GM21717 (cell line): Measurements from ENCODE around the gene SEPTIN11.

Source experiments
- ATAC-seq: cut with Tn5 transposase; IDR thresholded peaks from one replicate; pipeline ENCODE4 v1.9.1; 2021; ENCODE audit warnings: mild to moderate bottlenecking, moderate library complexity; ENCODE audit not compliant: unreplicated experiment

The SEPTIN11 gene

GRCh38 chr4:76949276-76950051 lies at the start of gene SEPTIN11:
SEPTIN11 (plus strand) TSS chr4:76949752; CDS start chr4:76949904, 152 bp downstream.
- ATAC-seq = peak; percentile 72

- no peak for ATAC-seq
Measured at GRCh38 chr4:76902233-76902890, 47.2 kb upstream of the SEPTIN11 start.

GRCh38 chr4:76904646-76905190 lies 44.8 kb upstream of the SEPTIN11 start:
- ATAC-seq = no peak

GRCh38 chr4:76905521-76905920 lies 44.0 kb upstream of the SEPTIN11 start:
- no peak for ATAC-seq

GRCh38 chr4:76909711-76910110 lies 39.8 kb upstream of the SEPTIN11 start:
- no peak for ATAC-seq

GRCh38 chr4:76920715-76921114 lies 28.8 kb upstream of the SEPTIN11 start:
- ATAC-seq = no peak

GRCh38 chr4:76923619-76924357 lies 25.8 kb upstream of the SEPTIN11 start:
- ATAC-seq = no peak

GRCh38 chr4:76926841-76927240 lies 22.7 kb upstream of the SEPTIN11 start:
- no peak for ATAC-seq

- no peak for ATAC-seq
Measured at GRCh38 chr4:76930685-76931084, 18.9 kb upstream of the SEPTIN11 start.

GRCh38 chr4:76931087-76931486 lies 18.5 kb upstream of the SEPTIN11 start:
- no peak for ATAC-seq

- no peak for ATAC-seq
Measured at GRCh38 chr4:76931576-76932276, 17.8 kb upstream of the SEPTIN11 start.

GRCh38 chr4:76939184-76939583 lies 10.4 kb upstream of the SEPTIN11 start:
- ATAC-seq = no peak

- no peak for ATAC-seq
Measured at GRCh38 chr4:76943129-76943620, 6.4 kb upstream of the SEPTIN11 start.

- no peak for ATAC-seq
Measured at GRCh38 chr4:76943790-76944189, 5.8 kb upstream of the SEPTIN11 start.

GRCh38 chr4:76947369-76947768 lies 2.2 kb upstream of the SEPTIN11 start:
- no peak for ATAC-seq

- peak; percentile 50 for ATAC-seq
Measured at GRCh38 chr4:76948443-76949275, 893 bp upstream of the SEPTIN11 start.

- ATAC-seq = peak; percentile 33
Measured at GRCh38 chr4:76950052-76950955, 752 bp downstream of the SEPTIN11 start.

GRCh38 chr4:76950956-76951671 lies 1.6 kb downstream of the SEPTIN11 start:
- no peak for ATAC-seq
